Measurements from ENCODE around the gene LCK.

Gene LCK

DNA sequence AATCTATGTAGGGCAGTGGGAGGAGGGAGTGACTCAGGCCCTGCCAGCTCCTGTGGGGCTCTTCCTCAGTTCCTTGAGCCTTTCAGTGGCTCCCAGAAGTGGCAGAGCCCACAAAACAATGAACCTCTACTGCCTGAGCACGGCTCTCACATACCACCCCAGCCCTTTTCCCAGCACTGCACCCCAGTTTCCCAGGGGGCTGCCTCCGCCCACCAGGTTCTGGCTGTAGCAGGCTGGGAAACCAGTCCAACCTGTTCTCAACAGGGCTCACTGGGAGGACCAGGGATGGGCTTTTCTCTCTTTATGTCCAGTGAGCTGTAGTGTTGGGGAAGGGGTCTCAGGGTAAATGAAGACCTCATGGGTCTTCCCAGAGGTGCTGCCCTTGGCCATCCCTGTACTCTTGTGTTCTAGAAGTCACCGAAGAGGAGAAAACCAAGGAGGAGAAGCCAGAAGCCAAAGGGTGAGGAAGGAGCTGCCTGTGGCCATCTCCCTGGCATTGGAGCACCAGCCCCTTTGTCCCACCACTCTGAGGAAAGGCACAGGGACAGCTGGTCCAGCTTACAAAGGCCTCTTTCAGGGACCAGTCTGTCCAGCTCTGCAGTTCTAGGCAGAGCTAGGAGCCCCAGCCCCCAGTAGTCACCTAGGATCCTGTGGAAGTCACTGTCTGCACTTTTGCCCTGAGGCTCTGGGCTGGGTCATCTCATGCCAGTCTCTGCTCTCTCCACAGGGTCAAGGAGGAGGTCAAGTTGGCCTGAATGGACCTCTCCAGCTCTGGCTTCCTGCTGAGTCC, 81.4 kb downstream of the LCK start:
- no peak for TF ChIP-seq ZFX (IDR thresholded peaks at IDR 0.05; ENCODE audit: borderline replicate concordance)
- H3K27ac ChIP-seq, result peak overlapping the region; percentile 89

DNA sequence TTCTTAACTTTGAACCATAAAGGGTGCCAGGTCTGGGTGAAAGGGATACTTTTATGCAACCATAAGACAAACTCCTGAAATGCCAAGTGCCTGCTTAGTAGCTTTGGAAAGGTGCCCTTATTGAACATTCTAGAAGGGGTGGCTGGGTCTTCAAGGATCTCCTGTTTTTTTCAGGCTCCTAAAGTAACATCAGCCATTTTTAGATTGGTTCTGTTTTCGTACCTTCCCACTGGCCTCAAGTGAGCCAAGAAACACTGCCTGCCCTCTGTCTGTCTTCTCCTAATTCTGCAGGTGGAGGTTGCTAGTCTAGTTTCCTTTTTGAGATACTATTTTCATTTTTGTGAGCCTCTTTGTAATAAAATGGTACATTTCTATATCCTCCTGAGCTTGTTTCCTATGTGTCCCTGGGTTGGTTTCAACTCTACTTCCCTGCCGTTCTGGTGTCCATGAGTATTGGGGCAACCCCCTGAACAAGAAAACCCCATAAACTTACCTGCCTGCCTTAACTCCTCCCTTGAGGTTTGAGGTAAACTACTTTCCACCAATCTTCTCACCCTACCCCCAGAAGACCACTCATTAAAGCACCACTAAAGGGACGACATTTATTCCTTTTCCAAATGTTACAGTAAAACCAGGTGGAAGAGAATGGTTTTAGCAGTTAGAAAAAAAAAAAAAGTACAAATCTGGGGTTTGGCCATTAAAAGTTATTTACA, 82.3 kb downstream of the LCK start:
- peak overlapping the region; percentile 89 for H3K27ac ChIP-seq
- TF ChIP-seq, protein P1, sequence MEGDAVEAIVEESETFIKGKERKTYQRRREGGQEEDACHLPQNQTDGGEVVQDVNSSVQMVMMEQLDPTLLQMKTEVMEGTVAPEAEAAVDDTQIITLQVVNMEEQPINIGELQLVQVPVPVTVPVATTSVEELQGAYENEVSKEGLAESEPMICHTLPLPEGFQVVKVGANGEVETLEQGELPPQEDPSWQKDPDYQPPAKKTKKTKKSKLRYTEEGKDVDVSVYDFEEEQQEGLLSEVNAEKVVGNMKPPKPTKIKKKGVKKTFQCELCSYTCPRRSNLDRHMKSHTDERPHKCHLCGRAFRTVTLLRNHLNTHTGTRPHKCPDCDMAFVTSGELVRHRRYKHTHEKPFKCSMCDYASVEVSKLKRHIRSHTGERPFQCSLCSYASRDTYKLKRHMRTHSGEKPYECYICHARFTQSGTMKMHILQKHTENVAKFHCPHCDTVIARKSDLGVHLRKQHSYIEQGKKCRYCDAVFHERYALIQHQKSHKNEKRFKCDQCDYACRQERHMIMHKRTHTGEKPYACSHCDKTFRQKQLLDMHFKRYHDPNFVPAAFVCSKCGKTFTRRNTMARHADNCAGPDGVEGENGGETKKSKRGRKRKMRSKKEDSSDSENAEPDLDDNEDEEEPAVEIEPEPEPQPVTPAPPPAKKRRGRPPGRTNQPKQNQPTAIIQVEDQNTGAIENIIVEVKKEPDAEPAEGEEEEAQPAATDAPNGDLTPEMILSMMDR (IDR thresholded peaks at IDR 0.05), result no peak
- no peak for TF ChIP-seq ZFX (IDR thresholded peaks at IDR 0.05; ENCODE audit: borderline replicate concordance)

DNA sequence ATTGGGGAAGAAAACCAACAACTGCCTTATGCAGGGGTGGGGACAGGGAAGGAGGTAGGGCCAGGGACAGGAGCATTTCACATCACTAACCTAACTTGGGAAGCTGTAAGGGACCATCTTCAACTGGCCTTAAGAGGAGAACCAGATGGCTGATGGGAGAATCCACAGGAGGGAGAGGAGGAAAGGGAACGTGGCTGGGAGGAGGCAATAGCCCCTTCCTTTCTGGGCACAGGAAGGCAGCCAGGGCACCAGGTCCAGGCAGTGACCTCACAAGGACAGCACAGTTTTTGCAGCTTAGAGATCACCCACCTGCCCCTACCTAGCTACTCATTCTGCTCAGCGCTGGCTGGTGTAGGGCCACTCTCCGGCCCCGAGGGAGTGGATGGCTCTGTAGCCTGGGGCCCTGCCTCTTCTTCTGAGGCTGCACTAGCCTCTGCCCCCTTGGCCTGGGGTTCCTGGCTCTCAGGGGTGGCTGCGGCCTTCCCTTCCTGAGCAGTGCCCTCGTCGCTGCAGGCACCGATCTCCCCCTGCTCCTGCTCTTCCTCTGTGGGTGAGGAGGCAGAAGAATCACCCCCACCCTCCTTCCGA, 83.3 kb downstream of the LCK start:
- no peak for TF ChIP-seq ZFX (IDR thresholded peaks at IDR 0.05; ENCODE audit: borderline replicate concordance)
- TF ChIP-seq, protein P1 (IDR thresholded peaks at IDR 0.05), result no peak
- peak overlapping the region; percentile 89 for H3K27ac ChIP-seq

DNA sequence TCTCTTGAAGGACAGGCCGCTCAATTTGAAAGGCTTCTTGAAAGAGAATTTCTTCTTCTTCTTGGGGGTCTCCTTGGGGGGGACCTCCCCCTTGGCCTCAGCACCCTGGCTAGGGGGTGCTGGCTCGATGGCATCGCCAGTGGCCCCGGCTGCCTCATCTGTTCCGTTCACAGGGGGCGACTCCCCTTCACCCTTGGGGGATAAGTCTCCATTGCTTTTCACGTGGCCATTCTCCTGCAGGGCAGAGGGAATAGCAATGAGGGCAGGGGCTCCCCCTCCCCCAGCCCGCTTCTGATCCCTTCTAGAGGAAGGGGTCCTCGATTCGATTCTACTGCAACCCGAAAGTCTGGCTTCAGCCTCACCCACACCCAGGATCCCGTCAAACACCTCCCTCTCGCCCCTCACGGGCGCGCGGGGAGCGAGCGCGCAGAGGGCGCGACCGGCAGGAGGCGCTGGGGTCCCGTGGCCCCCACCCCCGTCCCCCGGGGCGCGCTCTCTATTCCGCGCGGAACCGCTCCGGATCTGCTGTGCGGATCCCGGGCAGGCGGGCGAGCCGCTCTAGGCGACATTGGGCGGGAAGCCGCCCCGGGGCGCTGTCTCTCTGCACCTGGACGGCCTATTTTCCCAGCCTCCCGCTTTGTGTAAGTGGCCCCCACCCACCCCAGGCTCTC, 83.9 kb downstream of the LCK start:
- peak overlapping the region; percentile 89 for H3K27ac ChIP-seq
- no peak for TF ChIP-seq ZFX (IDR thresholded peaks at IDR 0.05; ENCODE audit: borderline replicate concordance)
- TF ChIP-seq, protein P1 (IDR thresholded peaks at IDR 0.05), result peak; percentile 71

DNA sequence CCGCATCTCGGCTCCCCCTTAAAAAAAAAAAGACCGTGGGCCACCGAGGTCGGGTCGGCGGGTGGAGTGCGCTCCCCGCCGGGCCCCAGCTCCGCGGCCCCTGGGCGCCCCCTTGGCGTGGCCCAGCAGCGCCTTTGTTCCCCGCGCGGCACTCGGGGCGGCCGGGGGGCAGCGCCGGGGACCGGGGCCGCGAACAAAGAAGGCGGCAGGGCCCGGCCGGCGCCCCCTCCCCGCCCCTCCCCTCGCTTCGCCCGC, 84.4 kb downstream of the LCK start:
- no peak for TF ChIP-seq ZFX (IDR thresholded peaks at IDR 0.05; ENCODE audit: borderline replicate concordance)
- TF ChIP-seq, protein P1 (IDR thresholded peaks at IDR 0.05), result no peak; the same call in 1 of the 2 replicates
- peak overlapping the region; percentile 89 for H3K27ac ChIP-seq

Measured in 22Rv1 (cell line).